Activated CD8-positive, alpha-beta memory T cell treated with anti-CD3 and anti-CD28 coated beads, Interleukin-2, amount 50 U/mL, for 24 hours (primary cell): ENCODE measurements around the gene HMX3.
"Not testable (repeated sequence)": the region's sequence is repeated elsewhere in the genome, so short reads cannot be mapped to it uniquely, and the experiment has no call there.

Experiments
- DNase-seq: peaks from one replicate; pipeline ENCODE4 v3.0.0-alpha.2; 2020; ENCODE audit errors: extremely low read depth

HMX3 gene

GRCh38 chr10:123171616-123172015, 35.8 kb downstream of the HMX3 start:
- DNase-seq: not testable (repeated sequence)

- no peak for DNase-seq
Observed at GRCh38 chr10:123175389-123176387, 39.9 kb downstream of the HMX3 start.

GRCh38 chr10:123178390-123178789, 42.6 kb downstream of the HMX3 start:
- not testable (repeated sequence) for DNase-seq

GRCh38 chr10:123180101-123181090, 44.6 kb downstream of the HMX3 start:
- no peak for DNase-seq

- no peak for DNase-seq
Observed at GRCh38 chr10:123183724-123184123, 48.0 kb downstream of the HMX3 start.

GRCh38 chr10:123187781-123188180, 52.0 kb downstream of the HMX3 start:
- DNase-seq: no peak
